Glomerular endothelial cell (primary cell): ENCODE measurements around the gene JHY. TPM values are rescaled to one million over a fixed set of nuclear protein-coding genes. Genes with fewer than 3 reads are reported as not detected.

ENCODE experiments used
- DNase-seq: peaks from one replicate; pipeline ENCODE4 v3.0.0-alpha.2; 2011; ENCODE audit warnings: low read depth, low spot score; ENCODE audit errors: extremely low read depth
- total RNA-seq: library from RNA; depleted of rRNA; stranded (reverse); fragments of >200 nt; gene quantifications from 2 replicates; pipeline ENCODE4 v1.2.3, GENCODE V29; 2015

The JHY gene
- total RNA-seq, 1 donor from 2014 or later: 4.4 TPM

DNA sequence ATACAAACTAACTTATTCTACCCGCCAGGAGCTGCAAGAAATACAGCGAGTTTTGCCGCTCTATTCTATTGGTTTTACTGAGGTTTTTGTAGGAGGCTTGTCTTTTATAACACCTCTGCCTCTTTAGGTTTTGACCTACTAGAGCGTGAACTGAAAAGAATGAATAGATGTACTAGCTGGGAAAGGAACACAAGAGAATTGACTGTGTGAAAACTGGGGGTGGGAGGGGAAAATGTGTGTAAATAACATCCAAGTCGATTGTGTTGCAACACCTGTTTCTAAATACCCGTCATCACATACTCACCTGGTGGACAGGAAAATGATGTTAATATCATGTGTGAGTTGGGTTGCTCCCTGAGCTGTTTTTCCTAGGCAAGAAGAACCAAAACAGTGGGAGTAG is 12.9 kb upstream of the JHY start:
- no peak for DNase-seq

DNA sequence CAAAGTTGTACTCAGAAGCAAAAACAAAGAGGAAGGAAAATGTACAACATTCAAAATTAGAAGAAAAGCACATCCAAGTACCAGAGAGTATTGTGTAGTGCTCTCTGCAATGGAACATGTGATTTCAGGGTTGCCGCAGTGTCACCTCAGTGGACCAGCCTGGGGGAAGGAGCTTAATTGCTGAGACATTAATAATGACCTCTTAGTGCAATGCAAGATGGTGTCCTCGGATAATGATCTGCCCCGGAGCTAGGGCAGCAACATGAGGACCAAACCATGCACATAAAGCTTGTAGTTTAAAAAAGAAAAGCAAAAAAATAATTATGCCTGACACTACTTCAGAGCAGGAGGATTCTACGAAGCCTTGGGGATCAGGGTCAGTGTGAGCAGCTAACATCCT is 11.3 kb upstream of the JHY start:
- no peak for DNase-seq

DNA sequence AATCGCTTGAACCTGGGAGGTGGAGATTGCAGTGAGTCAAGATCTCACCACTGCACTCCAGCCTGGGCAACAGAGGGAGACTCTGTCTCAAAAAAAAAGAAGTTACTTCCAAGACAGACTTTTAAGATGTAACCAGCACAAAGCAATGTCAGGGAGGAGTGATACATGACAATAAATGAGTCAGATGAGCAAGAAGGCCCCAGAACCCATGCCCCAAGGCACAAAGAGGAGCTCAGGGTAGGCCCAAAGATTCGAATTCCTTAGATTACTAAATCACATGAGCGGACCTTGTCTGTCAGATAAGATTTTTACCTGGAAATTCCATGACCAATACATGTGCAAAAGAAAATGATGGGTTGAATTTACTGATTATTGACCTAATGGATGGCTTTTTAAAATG is 10.5 kb upstream of the JHY start:
- DNase-seq: no peak

DNA sequence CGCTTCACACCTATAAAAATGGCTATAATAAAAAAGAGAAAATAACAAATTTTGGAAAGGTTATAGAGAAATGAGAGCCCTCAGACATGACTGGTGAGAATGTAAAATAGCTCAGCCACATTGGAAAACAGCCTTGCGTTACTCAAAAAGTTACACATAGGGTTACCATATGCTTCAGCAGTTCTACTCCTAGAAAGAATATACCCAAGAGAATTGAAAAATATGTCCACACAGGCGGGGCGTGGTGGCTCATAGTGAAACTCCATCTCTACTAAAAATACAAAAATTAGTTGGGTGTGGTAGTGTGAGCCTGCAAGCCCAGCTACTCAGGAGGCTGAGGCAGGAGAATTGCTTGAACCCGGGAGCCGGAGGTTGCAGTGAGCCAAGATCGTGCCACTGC is 7.6 kb upstream of the JHY start:
- no peak for DNase-seq

DNA sequence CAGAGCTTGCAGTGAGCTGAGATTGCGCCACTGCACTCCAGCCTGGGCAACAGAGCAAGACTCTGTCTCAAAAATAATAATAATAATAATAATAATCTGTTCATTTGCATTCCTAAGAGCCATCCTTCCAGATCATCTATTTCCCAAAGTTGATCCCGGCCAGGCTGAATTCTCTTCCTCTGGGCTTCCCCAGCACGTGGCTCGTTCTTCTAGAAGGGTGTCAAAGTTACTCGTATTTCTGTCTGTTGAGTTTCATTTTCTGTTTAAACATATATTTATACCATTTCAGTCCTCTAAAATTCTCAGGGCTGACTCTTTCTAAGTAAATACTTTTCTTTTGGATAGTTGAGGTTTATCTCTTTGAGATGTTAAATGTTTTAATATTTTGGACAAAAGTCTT is 4.8 kb upstream of the JHY start:
- no peak for DNase-seq

DNA sequence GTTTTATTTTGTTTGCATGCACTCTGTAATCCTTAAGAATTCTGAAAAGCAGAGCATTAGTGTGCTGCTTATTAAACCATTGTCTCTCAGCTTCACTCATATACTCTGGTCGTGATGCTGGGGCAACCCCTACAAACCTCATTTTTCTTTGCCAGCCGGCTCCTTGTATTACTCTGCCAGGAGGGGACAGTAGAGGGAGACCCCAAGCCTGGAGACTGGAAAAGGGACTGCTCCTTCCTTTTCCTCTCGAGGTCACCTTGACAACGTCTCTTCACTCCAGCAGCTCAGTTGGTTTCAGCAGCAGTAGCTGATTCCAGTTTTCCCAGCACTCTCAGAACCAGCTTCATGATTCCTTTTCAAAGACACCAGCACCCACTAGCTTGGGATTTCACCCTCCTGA is 2.8 kb upstream of the JHY start:
- no peak for DNase-seq

DNA sequence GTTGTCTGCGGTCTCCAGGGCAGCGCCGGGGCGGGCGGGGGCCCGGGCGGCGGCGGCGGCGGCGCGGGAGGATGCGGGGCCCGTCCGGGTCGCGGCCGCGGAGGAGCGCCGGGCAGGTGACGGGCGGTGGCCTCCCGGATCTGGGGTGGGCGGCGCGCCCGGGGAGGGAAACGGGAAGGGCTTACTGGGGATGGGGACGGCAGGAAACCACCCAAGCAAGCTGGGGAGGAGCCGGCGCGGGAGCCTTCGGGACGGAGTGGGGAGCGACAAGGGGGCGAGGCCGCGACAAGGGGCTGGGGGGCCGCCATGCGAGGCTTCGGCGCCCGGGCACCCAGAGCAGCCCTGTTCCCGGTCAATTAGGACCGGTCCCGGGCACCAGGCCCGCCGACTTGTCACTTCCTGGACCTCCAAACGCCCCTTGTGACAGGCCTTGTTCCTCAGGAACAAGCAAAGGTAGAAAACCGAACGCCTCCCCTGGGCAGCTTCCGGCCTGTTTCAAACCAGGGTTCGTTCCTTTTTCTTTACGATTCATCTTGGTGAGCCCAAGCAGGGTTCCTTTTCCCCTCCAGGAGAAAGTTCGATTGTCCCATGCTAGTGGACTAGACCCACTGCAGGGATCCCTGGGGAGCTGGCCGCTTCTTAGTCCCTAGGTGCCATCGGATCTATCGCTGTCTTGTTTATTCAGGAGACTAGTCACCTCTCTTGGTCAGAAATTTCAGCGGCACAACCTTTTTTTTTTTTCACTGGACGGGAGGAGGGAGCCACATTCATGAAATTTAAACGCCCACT is 492 bp downstream of the JHY start:
- DNase-seq: no peak

DNA sequence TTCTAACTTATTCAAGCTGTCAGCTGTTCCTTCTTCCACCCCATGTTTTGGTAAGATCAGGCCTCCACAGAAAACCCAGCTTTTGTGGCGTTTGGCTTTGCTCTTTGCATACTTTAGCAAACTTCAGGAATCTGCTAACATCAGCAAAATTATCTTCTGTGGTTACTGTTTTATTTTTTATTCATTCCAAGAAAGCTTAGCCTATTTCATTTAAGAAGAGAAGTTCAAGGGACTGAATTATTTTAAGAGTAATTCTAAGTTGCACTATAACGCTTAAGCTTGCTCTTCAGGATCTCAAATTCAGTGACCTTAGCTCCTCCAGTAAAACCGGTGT is 1.1 kb downstream of the JHY start:
- no peak for DNase-seq

DNA sequence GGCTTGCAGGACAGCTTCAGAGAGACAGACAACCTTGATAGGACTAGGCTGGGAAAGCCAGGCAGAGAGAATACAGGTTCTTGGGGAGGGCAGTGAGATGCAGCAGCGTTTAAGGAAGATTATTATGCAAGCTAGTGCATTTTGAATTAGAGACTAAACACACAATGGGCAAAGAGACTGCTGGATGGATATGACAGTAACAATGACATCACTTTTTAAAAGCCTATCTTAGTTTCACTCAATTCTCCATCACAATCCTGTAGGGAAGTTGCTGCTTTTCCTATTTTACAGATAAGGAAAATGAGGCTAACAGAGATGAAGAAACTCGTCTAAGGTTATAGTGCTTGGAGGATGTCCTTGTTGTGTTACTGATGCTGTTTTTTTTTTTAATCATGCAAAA is 5.6 kb downstream of the JHY start:
- no peak for DNase-seq

DNA sequence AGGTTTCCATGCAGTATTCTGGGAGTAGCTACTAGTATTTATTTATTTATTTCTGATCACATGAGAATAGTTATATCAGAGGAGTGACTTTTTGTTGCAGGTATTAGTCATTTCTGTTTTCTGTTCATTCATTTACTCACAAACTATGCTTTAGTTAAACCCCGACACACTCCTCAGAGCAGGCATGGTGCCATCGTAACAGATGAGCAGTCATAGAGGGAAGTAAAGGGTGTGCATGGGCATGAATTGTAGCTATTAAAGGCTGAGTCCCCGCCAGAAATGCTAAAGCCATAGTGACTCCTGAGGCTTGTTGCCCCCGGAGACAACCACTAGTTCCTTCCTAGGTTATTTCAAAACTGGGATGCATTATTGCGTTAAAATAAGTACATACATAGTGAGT is 10.6 kb downstream of the JHY start:
- no peak for DNase-seq

DNA sequence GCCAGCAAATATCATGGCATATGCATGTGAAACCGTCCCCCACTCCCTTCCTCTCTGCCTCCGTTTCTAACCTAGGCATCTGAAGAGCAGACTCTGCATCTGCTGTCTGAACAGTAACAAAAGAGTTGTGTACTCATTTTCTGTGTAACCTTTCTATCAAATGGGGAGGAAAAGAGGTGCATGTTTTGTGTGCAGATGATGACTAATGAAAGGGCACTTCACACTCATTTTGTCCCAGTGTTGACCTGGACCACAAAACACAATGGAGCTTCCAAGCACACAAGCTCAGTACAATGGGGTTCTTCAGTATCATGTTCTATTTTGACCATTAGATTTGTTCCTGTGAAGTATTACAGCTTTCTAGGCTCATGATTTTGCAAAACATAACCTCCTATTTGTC is 13.0 kb downstream of the JHY start:
- no peak for DNase-seq

DNA sequence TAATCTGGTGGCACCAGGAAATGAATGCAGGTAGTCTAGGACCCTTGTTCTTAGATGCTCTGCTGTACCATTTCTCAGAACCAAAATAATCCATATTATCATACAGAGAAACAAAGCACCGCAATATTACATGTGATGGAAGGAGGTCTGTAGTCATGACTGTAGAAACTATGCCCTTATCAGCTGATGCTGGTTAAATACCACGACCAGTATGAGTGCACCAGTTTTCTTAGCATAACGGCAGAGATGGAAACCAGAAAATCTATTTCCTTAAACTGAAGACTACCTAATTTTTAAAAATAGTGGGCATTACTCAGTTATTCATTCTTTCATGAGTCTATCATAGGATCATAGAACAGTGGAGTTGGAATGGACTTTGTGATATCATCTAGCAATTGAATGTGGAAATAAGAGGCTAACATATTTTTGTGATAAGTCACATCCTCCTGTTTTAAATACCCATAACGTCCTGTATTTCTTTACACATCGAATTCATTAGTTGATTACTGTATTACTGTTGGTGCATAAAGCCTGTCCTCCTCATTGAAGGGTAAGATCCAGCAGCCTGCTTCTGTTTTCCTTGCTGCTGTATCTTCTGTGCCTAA is 15.1 kb downstream of the JHY start:
- DNase-seq: no peak

DNA sequence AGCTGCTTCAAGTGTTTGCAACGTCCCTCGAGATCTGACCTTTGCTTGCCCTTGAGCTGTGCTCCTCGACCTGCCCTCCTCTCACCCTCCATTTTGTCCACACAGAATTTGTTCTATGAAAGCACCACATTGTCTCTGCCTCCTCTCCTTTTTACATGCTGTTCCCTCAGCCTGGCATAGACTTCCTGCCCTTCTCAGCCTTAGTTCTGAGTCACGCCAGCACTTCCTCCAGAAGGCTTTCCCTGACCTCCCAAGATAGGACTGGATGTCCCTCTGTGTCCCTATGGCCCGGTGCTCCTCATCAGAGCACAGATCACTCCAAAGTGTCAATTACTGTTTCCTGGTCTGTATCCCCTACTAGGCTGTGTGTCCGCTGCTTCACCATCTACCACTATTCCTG is 16.2 kb downstream of the JHY start:
- no peak for DNase-seq

DNA sequence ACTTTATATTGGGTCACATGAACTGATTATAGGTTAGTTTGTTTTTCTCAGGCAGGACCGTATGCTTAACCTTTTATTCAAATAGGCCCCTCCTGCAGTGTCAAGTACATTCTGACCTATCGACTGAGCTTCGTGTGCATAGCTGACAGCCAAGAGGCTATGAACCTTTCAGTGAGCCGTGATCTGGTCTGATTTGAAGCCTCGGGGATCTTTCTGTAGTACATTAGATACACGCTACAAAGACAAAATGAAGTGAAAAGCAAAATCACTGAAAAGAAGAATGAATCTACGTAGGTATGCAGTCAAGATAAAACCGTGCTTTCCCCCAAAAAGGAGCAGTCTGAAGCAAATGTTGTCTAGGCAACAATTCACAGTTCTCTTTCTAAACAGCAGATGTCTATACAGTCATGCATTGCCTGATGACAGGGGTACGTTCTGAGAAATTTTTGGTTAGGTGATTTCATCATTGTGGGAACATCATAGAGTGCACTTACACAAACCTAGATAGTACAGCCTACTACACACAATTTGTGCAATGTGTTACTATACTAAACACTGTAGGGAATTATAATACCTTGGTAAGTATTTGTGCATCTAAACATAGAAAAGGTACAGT is 18.1 kb downstream of the JHY start:
- no peak for DNase-seq

DNA sequence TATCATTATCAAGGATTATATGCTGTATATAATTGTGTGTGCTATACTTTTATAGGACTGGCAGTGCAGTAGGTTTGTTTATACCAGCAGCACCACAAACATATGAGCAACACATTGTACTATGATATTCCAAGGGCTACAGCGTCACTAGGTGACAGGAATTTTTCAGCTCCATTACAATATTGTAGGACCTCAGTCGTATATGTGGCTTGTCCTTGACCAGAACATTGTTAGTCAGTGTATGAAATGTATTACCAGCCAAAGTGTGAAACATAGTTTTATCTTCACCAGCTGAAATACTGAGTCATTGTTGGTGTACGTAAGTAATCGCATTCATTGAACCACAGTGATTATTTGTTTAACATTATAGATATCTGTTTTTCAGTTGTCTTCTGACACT is 20.4 kb downstream of the JHY start:
- no peak for DNase-seq

DNA sequence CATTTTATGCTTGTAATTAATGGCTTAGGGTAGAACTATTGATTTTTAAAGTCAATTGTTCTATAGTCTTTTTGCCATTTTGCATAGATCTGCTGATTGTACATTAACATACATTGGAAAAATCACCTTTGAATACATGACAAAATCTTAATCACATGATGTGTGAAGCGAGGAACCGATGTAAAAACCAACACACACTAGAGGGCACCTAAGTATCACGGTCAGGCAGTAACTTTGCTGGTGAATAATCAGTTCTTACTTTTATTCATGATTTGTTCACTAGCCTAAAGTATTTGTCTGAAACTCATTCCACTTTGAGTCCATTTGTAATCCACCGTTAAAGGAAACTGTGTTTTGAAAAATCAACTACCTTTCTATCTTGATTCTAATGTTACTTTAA is 28.2 kb downstream of the JHY start:
- no peak for DNase-seq

DNA sequence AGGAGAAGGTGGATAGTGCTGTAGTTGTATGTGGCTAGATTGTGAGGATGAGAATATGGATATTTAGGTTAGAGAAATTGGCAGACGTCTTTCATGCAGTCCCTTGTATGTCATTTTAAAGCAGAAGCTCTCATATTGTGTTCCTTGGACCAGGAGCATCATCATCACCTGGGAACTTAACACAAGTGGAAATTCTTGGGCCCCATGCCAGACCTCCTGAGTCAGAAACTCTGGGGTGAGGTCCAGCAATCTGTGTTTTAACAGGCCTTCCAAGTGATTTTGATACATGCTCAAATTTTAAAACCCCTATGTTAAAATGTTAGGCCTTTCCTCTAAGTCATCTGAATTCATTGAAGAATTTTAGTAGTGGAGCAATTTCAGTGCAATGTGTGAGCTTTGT is 34.8 kb downstream of the JHY start:
- DNase-seq: no peak

DNA sequence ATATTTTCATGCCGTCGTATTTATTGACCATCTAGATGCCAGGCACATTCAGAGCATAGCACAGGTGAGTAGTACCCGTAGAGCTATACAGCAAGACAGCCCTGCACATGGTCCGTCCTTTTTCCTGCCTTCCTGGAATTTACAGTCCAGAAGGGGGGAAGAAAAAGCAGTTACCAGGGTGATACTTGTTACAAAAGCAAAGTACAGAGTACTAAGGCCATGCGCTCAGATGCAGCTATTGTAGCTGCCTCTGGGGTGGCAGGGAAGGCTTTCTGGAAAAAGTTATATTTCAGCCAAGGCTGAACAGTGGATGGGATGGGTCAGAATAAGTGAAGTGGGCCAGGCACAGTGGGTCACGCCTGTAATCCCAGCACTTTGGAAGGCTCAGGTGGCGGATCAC is 36.2 kb downstream of the JHY start:
- DNase-seq: no peak

DNA sequence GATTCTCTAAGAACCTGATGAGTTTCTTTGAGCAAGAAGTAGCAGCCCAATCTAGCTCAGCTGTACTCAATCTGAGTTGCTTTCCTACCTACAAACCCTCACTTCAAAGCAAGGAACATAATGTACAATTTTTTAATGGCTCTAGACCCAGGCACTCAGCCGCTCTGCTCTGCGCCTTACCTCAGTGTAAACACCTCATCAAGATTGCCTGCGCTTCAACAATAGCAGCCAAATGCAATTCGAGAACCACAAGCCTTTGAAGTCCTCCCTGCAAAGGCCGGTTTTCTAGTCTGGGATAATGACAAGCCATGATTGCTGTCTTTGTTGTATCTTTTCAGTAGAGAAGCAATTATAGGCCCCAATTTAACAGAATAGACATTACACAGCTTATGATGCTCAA is 38.0 kb downstream of the JHY start:
- DNase-seq: no peak

DNA sequence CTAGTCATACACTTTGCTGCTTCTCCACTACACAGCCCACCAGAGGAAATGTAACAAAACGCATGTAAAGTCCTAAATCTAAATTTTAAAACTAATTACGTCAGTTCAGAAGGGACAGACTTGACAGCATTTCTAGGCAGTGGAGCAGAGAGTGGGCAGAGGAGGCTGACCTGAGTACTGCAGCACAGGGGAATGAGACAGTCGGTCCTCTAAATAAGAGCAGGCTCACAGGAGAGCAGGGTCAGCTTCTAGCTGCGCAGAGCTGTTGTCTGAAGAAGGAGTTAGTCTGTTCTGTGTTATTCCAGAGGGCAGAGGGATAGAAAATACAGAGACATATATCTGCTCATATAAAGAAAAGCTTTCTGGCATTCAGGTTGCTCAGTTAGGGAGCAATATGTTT is 40.3 kb downstream of the JHY start:
- DNase-seq: no peak

DNA sequence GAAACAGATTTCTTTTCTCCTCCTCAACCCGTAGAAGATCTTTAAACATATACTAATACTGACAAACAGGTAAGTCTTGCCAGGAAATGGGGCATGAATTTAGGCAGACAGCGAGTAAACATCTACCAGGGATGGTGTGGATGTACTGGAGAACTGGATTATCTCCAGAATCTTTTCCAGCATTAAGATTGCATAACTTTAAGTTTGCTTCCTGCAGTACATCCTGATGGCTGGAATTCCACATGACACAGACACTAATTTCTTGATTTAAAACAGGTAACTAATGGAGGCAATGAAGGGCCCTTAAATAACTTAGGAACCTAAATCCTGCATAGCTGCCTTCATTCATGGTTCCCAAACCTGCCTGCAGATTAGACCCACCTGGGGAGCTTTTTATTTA is 40.7 kb downstream of the JHY start:
- DNase-seq: no peak

DNA sequence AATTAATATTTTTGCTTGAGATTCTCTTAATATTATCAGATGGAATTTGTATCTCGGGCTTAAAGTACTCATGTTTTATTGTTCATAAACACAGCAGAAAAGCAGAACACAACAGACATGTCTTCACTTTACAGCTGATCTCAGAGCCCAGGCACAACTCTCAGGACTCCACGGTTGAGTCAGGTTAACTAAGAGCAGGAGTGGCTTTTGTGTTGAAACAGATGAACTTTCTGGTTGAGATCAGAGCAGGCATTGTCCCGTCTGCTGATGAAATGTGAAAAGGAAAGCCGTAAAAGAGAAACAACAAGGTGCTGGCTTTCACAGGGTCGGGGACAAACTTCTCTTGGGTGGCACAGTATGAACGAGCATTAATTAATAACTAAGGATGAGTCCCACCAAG is 49.0 kb downstream of the JHY start:
- no peak for DNase-seq

DNA sequence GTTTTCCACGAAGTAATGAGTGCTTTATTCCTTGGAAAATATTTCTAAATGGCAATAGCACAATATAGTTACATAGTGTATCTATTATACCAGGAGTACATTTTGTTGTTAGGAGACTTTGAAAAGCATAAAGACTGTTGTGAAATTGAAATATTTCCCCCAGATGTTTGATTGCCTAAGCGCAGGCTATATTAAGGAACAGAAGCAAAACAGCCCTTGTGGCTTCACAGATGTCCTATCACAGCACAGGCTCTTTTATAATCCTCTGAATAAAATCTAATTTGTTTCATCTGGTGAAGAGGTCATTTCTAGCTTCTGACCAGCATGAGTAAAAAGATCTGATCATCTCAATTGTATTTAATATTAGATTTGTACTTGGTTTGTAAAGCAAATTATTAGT is 50.9 kb downstream of the JHY start:
- no peak for DNase-seq
